IPS DF 19.7 (cell line): Measurements from ENCODE around the gene EPS15.
"Not testable (repeated sequence)": the region's sequence is repeated elsewhere in the genome, so short reads cannot be mapped to it uniquely, and the experiment has no call there.

Source experiments
- DNase-seq: peaks from one replicate; pipeline ENCODE4 v3.0.0-alpha.2; 2013; ENCODE audit warnings: low read depth, low spot score

EPS15 gene

GRCh38 chr1:51543858-51544257, 24.8 kb upstream of the EPS15 start:
- no peak for DNase-seq

GRCh38 chr1:51542158-51542953, 23.3 kb upstream of the EPS15 start:
- DNase-seq = no peak

- no peak for DNase-seq
These were observed 22.4 kb upstream of the EPS15 start for GRCh38 chr1:51541313-51542050.

GRCh38 chr1:51537568-51537967, 18.5 kb upstream of the EPS15 start:
- DNase-seq = no peak

GRCh38 chr1:51535006-51535592, 16.0 kb upstream of the EPS15 start:
- DNase-seq = no peak

- DNase-seq = no peak
These were observed 15.4 kb upstream of the EPS15 start for GRCh38 chr1:51534447-51534846.

GRCh38 chr1:51532853-51533252, 13.8 kb upstream of the EPS15 start:
- DNase-seq = no peak

- DNase-seq = not testable (repeated sequence)
These were observed 11.4 kb upstream of the EPS15 start for GRCh38 chr1:51530447-51530846.

GRCh38 chr1:51527144-51527543, 8.1 kb upstream of the EPS15 start:
- no peak for DNase-seq

- no peak for DNase-seq
These were observed 7.2 kb upstream of the EPS15 start for GRCh38 chr1:51526248-51526647.

GRCh38 chr1:51525295-51525694, 6.2 kb upstream of the EPS15 start:
- DNase-seq = no peak

- DNase-seq = no peak
These were observed 5.8 kb upstream of the EPS15 start for GRCh38 chr1:51524817-51525216.

- DNase-seq = no peak
These were observed 4.9 kb upstream of the EPS15 start for GRCh38 chr1:51523931-51524330.

- no peak for DNase-seq
These were observed 1.7 kb upstream of the EPS15 start for GRCh38 chr1:51520700-51521248.

GRCh38 chr1:51519865-51520699, 1.0 kb upstream of the EPS15 start:
- no peak for DNase-seq

- no peak for DNase-seq
These were observed 449 bp downstream of the EPS15 start for GRCh38 chr1:51518586-51519047.

- DNase-seq = no peak
These were observed 957 bp downstream of the EPS15 start for GRCh38 chr1:51518033-51518585.

- no peak for DNase-seq
These were observed 1.6 kb downstream of the EPS15 start for GRCh38 chr1:51517361-51518032.

GRCh38 chr1:51516649-51517158, 2.4 kb downstream of the EPS15 start:
- no peak for DNase-seq

- no peak for DNase-seq
These were observed 3.0 kb downstream of the EPS15 start for GRCh38 chr1:51515982-51516648.
